ENCODE measurements around the gene SDK1.

GRCh38 chr7:4072161-4072925 lies 771.3 kb downstream of the SDK1 start:
- TF ChIP-seq CTCF (IDR thresholded peaks at IDR 0.05): no peak
- TF ChIP-seq ZBTB43 (CRISPR knock-in tag; IDR thresholded peaks at IDR 0.05): no peak

All from WTC11 (cell line).